Left lung (tissue), 10 donors: ENCODE measurements around the gene CDCA3. TPM values are rescaled to one million over a fixed set of nuclear protein-coding genes. Genes with fewer than 3 reads are reported as not detected.
"Not testable (repeated sequence)": the region's sequence is repeated elsewhere in the genome, so short reads cannot be mapped to it uniquely, and the experiment has no call there.

Experiments used
- ATAC-seq: fragments of 200-7000 bp; cut with Tn5 transposase; one replicate; pipeline ENCODE4 v1.9.1; 2020; ENCODE audit warnings: moderate library complexity
- DNase-seq, 4 donors: peaks; one replicate each; pipeline ENCODE4 v3.0.0-alpha.2; 2013 to 2020
- H3K27ac ChIP-seq, 2 donors: fragments of 200-600 bp; sonication (generic) in 1 of 2; one replicate each; pipeline versions ENCODE4 v1.5.0 to v1.8.0; 2020 to 2021
- H3K27me3 ChIP-seq, 2 donors: fragments of 200-600 bp; sonication (generic) in 1 of 2; one replicate each; pipeline versions ENCODE4 v1.5.0 to v1.8.0; 2020 to 2021
- H3K36me3 ChIP-seq, 2 donors: fragments of 200-600 bp; sonication (generic) in 1 of 2; one replicate each; pipeline versions ENCODE4 v1.5.0 to v1.8.0; 2020 to 2021
- H3K4me1 ChIP-seq, 2 donors: fragments of 200-600 bp; one replicate each; pipeline ENCODE4 v1.8.0; 2021
- H3K4me3 ChIP-seq, 2 donors: fragments of 200-600 bp; sonication (generic) in 1 of 2; one replicate each; pipeline versions ENCODE4 v1.5.0 to v1.8.0; 2020 to 2021; ENCODE audit warnings: mild to moderate bottlenecking in 1 of 2
- H3K9me3 ChIP-seq, 2 donors: fragments of 200-600 bp; sonication (generic) in 1 of 2; one replicate each; pipeline versions ENCODE4 v1.5.0 to v1.8.0; 2020 to 2021
- CTCF ChIP-seq, 2 donors: fragments of 200-600 bp; sonication (generic) in 1 of 2; IDR thresholded peaks; one replicate each; pipeline versions ENCODE4 v1.5.0 to v1.8.0; 2021; ENCODE audit warnings: antibody characterized with exemption in 2 of 2
- intact Hi-C, 2 donors: fragments of 100-400 bp; cut with DNase I; formaldehyde crosslinking; loops; one replicate each; pipeline versions ENCODE4 v1.11.2 to v1.14.2; 2022
- polyA plus RNA-seq, 6 donors: library from polyadenylated mRNA; unstranded; fragments of 120-200 nt; gene quantifications; one replicate each; pipeline ENCODE4 v1.2.1, GENCODE V29; 2013; ENCODE audit not compliant: insufficient read length in 6 of 6
- total RNA-seq, 2 donors: library from RNA; stranded (reverse); fragmentation: NEBNext Ultra II Directional; extraction: Animal tissue kit (Norgen Biotek cat#: 25700); gene quantifications; one replicate each; pipeline ENCODE4 v1.2.1, GENCODE V29; 2021
- donor health status: DM: no; HTN: yes; CAD: no.
- donor health status: DM: no; HTN: no; CAD: no.

The CDCA3 gene
- total and polyA plus RNA-seq, 8 donors, result 2.0 to 59.2 (median 28.2) TPM

GRCh38 chr12:6894321-6894720, 43.2 kb upstream of the CDCA3 start:
- no peaks in the 10 kb centered on the region for H3K36me3 ChIP-seq
- H3K4me1 ChIP-seq, result peaks cover 9 to 25% of the 10 kb centered on the region in 2 donors
- no peak overlapping the region for H3K4me3 ChIP-seq
- H3K27me3 ChIP-seq, result no peaks in the 10 kb centered on the region
- no peak for ATAC-seq
- H3K9me3 ChIP-seq, result no peaks in the 10 kb centered on the region
- H3K27ac ChIP-seq, result peak overlapping the region in 1 of 2 donors; percentile 30
- intact Hi-C loops, result no loop called here
- DNase-seq, result peak in 1 of 4 donors; percentile 24
- no peak for TF ChIP-seq CTCF (IDR thresholded peaks at IDR 0.05)

GRCh38 chr12:6892683-6893082, 41.6 kb upstream of the CDCA3 start:
- ATAC-seq, H3K27me3 ChIP-seq, H3K27ac ChIP-seq, H3K36me3 ChIP-seq, intact Hi-C loops, H3K9me3 ChIP-seq, H3K4me3 ChIP-seq: not testable (repeated sequence)
- H3K4me1 ChIP-seq, result peaks cover 9 to 27% of the 10 kb centered on the region in 2 donors
- DNase-seq, result peak in 1 of 4 donors; percentile 13

GRCh38 chr12:6891646-6892001, 40.5 kb upstream of the CDCA3 start:
- ATAC-seq (peak; percentile 1), DNase-seq (peak in 1 of 4 donors; percentile 30)
- Histone ChIP-seq H3K27ac (peak overlapping the region; percentile 94), H3K4me3 (peak overlapping the region; percentile 41 to 43), H3K36me3 (peaks cover 0 to 5% of the 10 kb centered on the region in 2 donors), H3K9me3 (no peaks in the 10 kb centered on the region), H3K4me1 (peaks cover 9 to 34% of the 10 kb centered on the region in 2 donors), H3K27me3 (no peaks in the 10 kb centered on the region)
- TF ChIP-seq CTCF (IDR thresholded peaks at IDR 0.05), result no peak
- intact Hi-C loops, result no loop called here

GRCh38 chr12:6890789-6891645, 39.9 kb upstream of the CDCA3 start:
- H3K27ac ChIP-seq, result peak overlapping the region; percentile 94
- H3K4me3 ChIP-seq, result peak overlapping the region; percentile 41 to 43
- no peaks in the 10 kb centered on the region for H3K27me3 ChIP-seq
- H3K4me1 ChIP-seq, result peaks cover 9 to 34% of the 10 kb centered on the region in 2 donors
- H3K36me3 ChIP-seq, result peaks cover 0 to 5% of the 10 kb centered on the region in 2 donors
- intact Hi-C loops, result no loop called here
- no peaks in the 10 kb centered on the region for H3K9me3 ChIP-seq
- ATAC-seq, result peak; percentile 98
- DNase-seq, result peak; percentile 97 to 100 (median 98)
- peak; percentile 86 to 94 for TF ChIP-seq CTCF (IDR thresholded peaks at IDR 0.05)

GRCh38 chr12:6889775-6890573, 38.9 kb upstream of the CDCA3 start:
- intact Hi-C loops, ATAC-seq, H3K9me3 ChIP-seq, H3K27me3 ChIP-seq: not testable (repeated sequence)
- Histone ChIP-seq H3K4me3 (peak overlapping the region in 1 of 2 donors; percentile 43), H3K4me1 (peaks cover 9 to 39% of the 10 kb centered on the region in 2 donors), H3K27ac (peak overlapping the region; percentile 94), H3K36me3 (peaks cover 0 to 12% of the 10 kb centered on the region in 2 donors)
- DNase-seq, result peak in 1 of 4 donors; percentile 29

- H3K27ac ChIP-seq, intact Hi-C loops, H3K4me3 ChIP-seq, H3K9me3 ChIP-seq, H3K27me3 ChIP-seq, ATAC-seq: not testable (repeated sequence)
- peak in 1 of 4 donors; percentile 2 for DNase-seq
- peaks cover 0 to 23% of the 10 kb centered on the region in 2 donors for H3K36me3 ChIP-seq
- H3K4me1 ChIP-seq, result peaks cover 9 to 36% of the 10 kb centered on the region in 2 donors
These were observed 37.7 kb upstream of the CDCA3 start for GRCh38 chr12:6888794-6889193.
